GM12865 (cell line): ENCODE data around the gene PACS1.

ENCODE experiments used
- DNase-seq: peaks from one replicate; pipeline ENCODE4 v3.0.0; 2010; ENCODE audit warnings: low read depth
- H3K4me3 ChIP-seq: 2 replicates; pipeline ENCODE4 v1.5.1; 2011; ENCODE audit warnings: mild to moderate bottlenecking, low read depth, low read length, control low read depth
- CTCF ChIP-seq: IDR thresholded peaks from 2 replicates; pipeline ENCODE4 v1.5.1; 2011; ENCODE audit warnings: low read length, control low read depth, low read depth, inconsistent platforms; ENCODE audit not compliant: insufficient read depth; ENCODE audit errors: missing control alignments

The PACS1 gene

GRCh38 chr11:66035653-66036333 is 34.3 kb upstream of the PACS1 start:
- TF ChIP-seq CTCF = no peak
- H3K4me3 ChIP-seq = no peak overlapping the region
- DNase-seq = no peak

GRCh38 chr11:66036334-66036710 is 33.8 kb upstream of the PACS1 start:
- no peak for DNase-seq
- no peak for TF ChIP-seq CTCF
- no peak overlapping the region for H3K4me3 ChIP-seq

GRCh38 chr11:66037327-66037726 is 32.7 kb upstream of the PACS1 start:
- no peak for TF ChIP-seq CTCF
- DNase-seq = no peak
- no peak overlapping the region for H3K4me3 ChIP-seq

- no peak overlapping the region for H3K4me3 ChIP-seq
- no peak for DNase-seq
- TF ChIP-seq CTCF = no peak
These were observed 30.3 kb upstream of the PACS1 start for GRCh38 chr11:66039765-66040164.

- DNase-seq = no peak
- no peak overlapping the region for H3K4me3 ChIP-seq
- no peak for TF ChIP-seq CTCF
These were observed 27.7 kb upstream of the PACS1 start for GRCh38 chr11:66042227-66042995.

GRCh38 chr11:66042996-66043906 is 26.8 kb upstream of the PACS1 start:
- no peak for DNase-seq
- no peak overlapping the region for H3K4me3 ChIP-seq
- TF ChIP-seq CTCF = no peak
